Peyer's patch (tissue), 4 donors: Measurements from ENCODE around the gene ZDHHC3.

Experiments
- CTCF ChIP-seq, 6 experiments: fragments of 450-650 bp in 4 of 6; fragments of 200-600 bp in 2 of 6; sonication (generic) in 1 of 6; IDR thresholded peaks; one replicate each; pipeline ENCODE4 v1.5.1; 2017 to 2019; ENCODE audit warnings: antibody characterized with exemption in 6 of 6, mild to moderate bottlenecking in 3 of 6, moderate library complexity in 1 of 6
- POLR2A ChIP-seq, 2 donors: fragments of 450-650 bp; IDR thresholded peaks; one replicate each; pipeline ENCODE4 v1.5.1; 2017; ENCODE audit warnings: antibody characterized with exemption in 2 of 2, mild to moderate bottlenecking in 2 of 2, moderate library complexity in 2 of 2

GRCh38 chr3:44984335-44984734 lies 8.4 kb upstream of the ZDHHC3 start:
- no peak for TF ChIP-seq CTCF (IDR thresholded peaks at IDR 0.05)
- no peak for TF ChIP-seq POLR2A (IDR thresholded peaks at IDR 0.05)
